ENCODE results near the gene PCSK4.

The PCSK4 gene

GRCh38 chr19:1437609-1438008 is 52.5 kb downstream of the PCSK4 start:
- Mint-ChIP-seq H3K27ac (peak overlapping the region; percentile 100), H3K9me3 (no peaks in the 10 kb centered on the region), H3K36me3 (peaks cover 50 to 52% of the 10 kb centered on the region in 2 donors), H3K27me3 (no peaks in the 10 kb centered on the region), H3K4me1 (peaks cover 22 to 43% of the 10 kb centered on the region in 2 donors), H3K4me3 (no peak overlapping the region)
- ATAC-seq (replicated peaks): no peak
- DNase-seq: no peak

- Mint-ChIP-seq H3K27me3 (no peaks in the 10 kb centered on the region), H3K4me1 (peaks cover 11 to 26% of the 10 kb centered on the region in 2 donors), H3K36me3 (peaks cover 40% of the 10 kb centered on the region in 2 donors), H3K9me3 (no peaks in the 10 kb centered on the region), H3K4me3 (no peak overlapping the region), H3K27ac (peak overlapping the region; percentile 9)
- no peak for DNase-seq
- ATAC-seq (replicated peaks): no peak
Observed at GRCh38 chr19:1435378-1435989, 54.7 kb downstream of the PCSK4 start.

GRCh38 chr19:1434577-1435060 is 55.5 kb downstream of the PCSK4 start:
- DNase-seq: no peak
- Mint-ChIP-seq H3K9me3 (no peaks in the 10 kb centered on the region), H3K36me3 (peaks cover 37% of the 10 kb centered on the region in 2 donors), H3K27me3 (no peaks in the 10 kb centered on the region), H3K4me3 (no peak overlapping the region), H3K4me1 (peaks cover 7 to 17% of the 10 kb centered on the region in 2 donors), H3K27ac (no peak overlapping the region)
- ATAC-seq (replicated peaks): no peak

- no peaks in the 10 kb centered on the region for H3K27me3 Mint-ChIP-seq
- H3K9me3 Mint-ChIP-seq: no peaks in the 10 kb centered on the region
- peaks cover 5 to 13% of the 10 kb centered on the region in 2 donors for H3K4me1 Mint-ChIP-seq
- H3K36me3 Mint-ChIP-seq: peaks cover 31 to 34% of the 10 kb centered on the region in 2 donors
- H3K27ac Mint-ChIP-seq: no peak overlapping the region
- ATAC-seq (replicated peaks): no peak
- H3K4me3 Mint-ChIP-seq: no peak overlapping the region
- DNase-seq: no peak
Observed at GRCh38 chr19:1434040-1434366, 56.1 kb downstream of the PCSK4 start.

- Mint-ChIP-seq H3K27me3 (no peaks in the 10 kb centered on the region), H3K36me3 (peaks cover 26 to 30% of the 10 kb centered on the region in 2 donors), H3K27ac (no peak overlapping the region), H3K4me1 (peaks cover 5 to 13% of the 10 kb centered on the region in 2 donors), H3K9me3 (no peaks in the 10 kb centered on the region), H3K4me3 (no peak overlapping the region)
- ATAC-seq (replicated peaks) (no peak), DNase-seq (no peak)
Observed at GRCh38 chr19:1433119-1434039, 56.8 kb downstream of the PCSK4 start.

- Mint-ChIP-seq H3K4me1 (peaks cover 0 to 5% of the 10 kb centered on the region in 2 donors), H3K9me3 (no peaks in the 10 kb centered on the region), H3K27ac (peak overlapping the region; percentile 25), H3K27me3 (no peaks in the 10 kb centered on the region), H3K4me3 (no peak overlapping the region), H3K36me3 (peaks cover 22 to 27% of the 10 kb centered on the region in 2 donors)
- ATAC-seq (replicated peaks) (no peak), DNase-seq (no peak)
Observed at GRCh38 chr19:1432507-1432887, 57.7 kb downstream of the PCSK4 start.

- peak overlapping the region; percentile 63 for H3K27ac Mint-ChIP-seq
Observed at GRCh38 chr19:1431759-1432506, 58.2 kb downstream of the PCSK4 start.

More at GRCh38 chr19:1431759-1432506, 58.2 kb downstream of the PCSK4 start:
- no peak for ATAC-seq (replicated peaks)
- Mint-ChIP-seq H3K27me3 (no peaks in the 10 kb centered on the region), H3K9me3 (no peaks in the 10 kb centered on the region), H3K36me3 (peaks cover 22 to 27% of the 10 kb centered on the region in 2 donors), H3K4me3 (peak overlapping the region in 1 of 2 donors; percentile 22), H3K4me1 (peaks cover 0 to 5% of the 10 kb centered on the region in 2 donors)
- no peak for DNase-seq
